Measurements from ENCODE around the gene RFTN1.

The RFTN1 gene

GRCh38 chr3:16426029-16426400 lies 87.5 kb downstream of the RFTN1 start:
- DNase-seq (ENCODE audit: extremely low spot score) = no peak
- ChIA-PET POLR2A (no interaction called here), CTCF (no interaction called here)
- TF ChIP-seq NFRKB (IDR thresholded peaks at IDR 0.05) (no peak), HDGF (IDR thresholded peaks at IDR 0.05; ENCODE audit: borderline replicate concordance) (no peak), SUZ12 (IDR thresholded peaks at IDR 0.05) (no peak), ELF4 (IDR thresholded peaks at IDR 0.05) (no peak)

DNA sequence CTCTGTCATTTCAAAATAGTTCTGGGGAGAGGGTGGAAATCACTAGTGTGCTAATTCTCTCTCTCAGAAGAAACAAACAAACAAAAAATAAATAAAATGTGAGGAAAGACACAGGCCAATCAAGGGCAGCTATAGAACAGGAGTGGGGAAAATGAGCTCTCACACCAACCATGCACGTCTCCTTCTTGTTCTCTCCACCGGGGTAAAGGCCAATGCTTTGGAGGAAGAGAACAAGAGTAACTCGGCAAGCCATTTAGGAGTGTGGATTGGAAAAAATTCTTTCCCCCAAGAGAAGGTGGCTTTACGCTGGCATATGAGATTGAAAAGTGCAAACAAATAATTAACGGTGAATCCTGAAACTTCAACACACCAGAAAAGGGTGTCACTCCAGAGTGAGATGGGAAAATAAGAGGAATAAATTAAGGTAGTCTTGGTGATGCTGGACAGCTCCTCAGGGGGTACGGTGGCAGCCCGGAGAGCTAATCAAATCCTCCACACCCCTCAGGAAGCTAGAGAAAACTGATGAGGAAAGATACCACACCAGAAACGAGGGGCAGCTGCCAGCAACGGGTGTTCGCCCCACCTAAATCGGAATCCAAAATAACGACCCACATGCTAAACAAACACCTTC lies 88.0 kb downstream of the RFTN1 start:
- ChIA-PET POLR2A (no interaction called here), CTCF (no interaction called here)
- no peak for DNase-seq (ENCODE audit: extremely low spot score)
- no peak for TF ChIP-seq FOXA1 (IDR thresholded peaks at IDR 0.05)
- no peak for TF ChIP-seq ZNF384 (IDR thresholded peaks at IDR 0.05)
- TF ChIP-seq FOXK2 (IDR thresholded peaks at IDR 0.05) = no peak
- TF ChIP-seq LEF1 (IDR thresholded peaks at IDR 0.05; ENCODE audit: borderline replicate concordance) = no peak
- no peak for TF ChIP-seq NFRKB (IDR thresholded peaks at IDR 0.05)
- TF ChIP-seq BHLHE40 (IDR thresholded peaks at IDR 0.05; ENCODE audit: borderline replicate concordance) = no peak
- TF ChIP-seq TARDBP (IDR thresholded peaks at IDR 0.05) = no peak
- no peak for TF ChIP-seq FOXM1 (IDR thresholded peaks at IDR 0.05; ENCODE audit: borderline replicate concordance)
- TF ChIP-seq PKNOX1 (IDR thresholded peaks at IDR 0.05) = no peak
- no peak for TF ChIP-seq SUZ12 (IDR thresholded peaks at IDR 0.05)

- POLR2A ChIA-PET = no interaction called here
- TF ChIP-seq FOXM1 (IDR thresholded peaks at IDR 0.05; ENCODE audit: borderline replicate concordance) (no peak), PKNOX1 (IDR thresholded peaks at IDR 0.05) (no peak), HDGF (IDR thresholded peaks at IDR 0.05; ENCODE audit: borderline replicate concordance) (no peak), NFRKB (IDR thresholded peaks at IDR 0.05) (no peak), FOXA1 (IDR thresholded peaks at IDR 0.05) (no peak), L3MBTL2 (conservative IDR thresholded peaks at IDR 0.05) (no peak), ELF4 (IDR thresholded peaks at IDR 0.05) (no peak)
- CTCF ChIA-PET = no interaction called here
- DNase-seq (ENCODE audit: extremely low spot score) = no peak
Measured at GRCh38 chr3:16423947-16424673, 89.4 kb downstream of the RFTN1 start.

GRCh38 chr3:16423298-16423697 lies 90.2 kb downstream of the RFTN1 start:
- TF ChIP-seq BHLHE40 (IDR thresholded peaks at IDR 0.05; ENCODE audit: borderline replicate concordance) (no peak), LEF1 (IDR thresholded peaks at IDR 0.05; ENCODE audit: borderline replicate concordance) (no peak), NFRKB (IDR thresholded peaks at IDR 0.05) (no peak), FOXM1 (IDR thresholded peaks at IDR 0.05; ENCODE audit: borderline replicate concordance) (no peak), ZNF384 (IDR thresholded peaks at IDR 0.05) (no peak), CTBP1 (IDR thresholded peaks at IDR 0.05; ENCODE audit: borderline replicate concordance) (no peak), ARNT (IDR thresholded peaks at IDR 0.05) (no peak), SP1 (IDR thresholded peaks at IDR 0.05) (no peak), L3MBTL2 (conservative IDR thresholded peaks at IDR 0.05) (no peak), FOXA1 (IDR thresholded peaks at IDR 0.05) (no peak), TARDBP (IDR thresholded peaks at IDR 0.05) (no peak), SUZ12 (IDR thresholded peaks at IDR 0.05) (no peak), PKNOX1 (IDR thresholded peaks at IDR 0.05) (no peak), ELF4 (IDR thresholded peaks at IDR 0.05) (no peak), FOXK2 (IDR thresholded peaks at IDR 0.05) (no peak), HDGF (IDR thresholded peaks at IDR 0.05; ENCODE audit: borderline replicate concordance) (no peak)
- no peak for DNase-seq (ENCODE audit: extremely low spot score)
- ChIA-PET POLR2A (no interaction called here), CTCF (no interaction called here)

GRCh38 chr3:16419640-16420241 lies 93.8 kb downstream of the RFTN1 start:
- TF ChIP-seq ELF4 (IDR thresholded peaks at IDR 0.05) (no peak), NFRKB (IDR thresholded peaks at IDR 0.05) (no peak), FOXK2 (IDR thresholded peaks at IDR 0.05) (no peak), ARNT (IDR thresholded peaks at IDR 0.05) (no peak), FOXM1 (IDR thresholded peaks at IDR 0.05; ENCODE audit: borderline replicate concordance) (no peak), BHLHE40 (IDR thresholded peaks at IDR 0.05; ENCODE audit: borderline replicate concordance) (no peak), ZNF384 (IDR thresholded peaks at IDR 0.05) (no peak), PKNOX1 (IDR thresholded peaks at IDR 0.05) (no peak), TARDBP (IDR thresholded peaks at IDR 0.05) (no peak)
- DNase-seq (ENCODE audit: extremely low spot score) = no peak
- POLR2A ChIA-PET = no interaction called here
- CTCF ChIA-PET = no interaction called here

Data from HEK293T (cell line).